PFSK-1 (cell line): ENCODE data around the gene HOOK2.
A peak's percentile ranks its signal among the peaks of the same experiment; 100 is the strongest.

Experiments used
- FOXP2 ChIP-seq: optimal IDR thresholded peaks from 2 replicates; pipeline ENCODE3; 2011; ENCODE audit warnings: borderline replicate concordance, control low read depth, inconsistent platforms; ENCODE audit not compliant: insufficient read depth; ENCODE audit errors: extremely low read length, extremely low read depth
- POLR2AphosphoS5 ChIP-seq: IDR thresholded peaks from 2 replicates; pipeline ENCODE4 v1.6.1; 2012; ENCODE audit warnings: low read depth, mild to moderate bottlenecking, control low read depth, low read length, moderate library complexity
- REST ChIP-seq, 2 experiments: IDR thresholded peaks; 2 replicates each; pipeline versions ENCODE4 v1.6.1 to v1.8.0; 2011 to 2012; ENCODE audit warnings: low read depth in 2 of 2, low read length in 2 of 2, control low read depth in 1 of 2, inconsistent platforms in 1 of 2, mild to moderate bottlenecking in 1 of 2, moderate library complexity in 1 of 2; ENCODE audit not compliant: insufficient read depth in 1 of 2
- SIN3A ChIP-seq: IDR thresholded peaks from 2 replicates; pipeline ENCODE4 v1.6.1; 2012; ENCODE audit warnings: mild to moderate bottlenecking, low read length, moderate library complexity, borderline replicate concordance; ENCODE audit not compliant: insufficient read depth
- TAF1 ChIP-seq: IDR thresholded peaks from 2 replicates; pipeline ENCODE4 v1.6.1; 2012; ENCODE audit warnings: low read length, control low read depth, borderline replicate concordance; ENCODE audit not compliant: insufficient read depth

Gene HOOK2

GRCh38 chr19:12754465-12755196 is 20.7 kb downstream of the HOOK2 start:
- no peak for TF ChIP-seq REST (IDR thresholded peaks at IDR 0.05; ENCODE audit: insufficient read depth in 1 of 2, low read depth in 2 of 2, low read length in 2 of 2)

DNA sequence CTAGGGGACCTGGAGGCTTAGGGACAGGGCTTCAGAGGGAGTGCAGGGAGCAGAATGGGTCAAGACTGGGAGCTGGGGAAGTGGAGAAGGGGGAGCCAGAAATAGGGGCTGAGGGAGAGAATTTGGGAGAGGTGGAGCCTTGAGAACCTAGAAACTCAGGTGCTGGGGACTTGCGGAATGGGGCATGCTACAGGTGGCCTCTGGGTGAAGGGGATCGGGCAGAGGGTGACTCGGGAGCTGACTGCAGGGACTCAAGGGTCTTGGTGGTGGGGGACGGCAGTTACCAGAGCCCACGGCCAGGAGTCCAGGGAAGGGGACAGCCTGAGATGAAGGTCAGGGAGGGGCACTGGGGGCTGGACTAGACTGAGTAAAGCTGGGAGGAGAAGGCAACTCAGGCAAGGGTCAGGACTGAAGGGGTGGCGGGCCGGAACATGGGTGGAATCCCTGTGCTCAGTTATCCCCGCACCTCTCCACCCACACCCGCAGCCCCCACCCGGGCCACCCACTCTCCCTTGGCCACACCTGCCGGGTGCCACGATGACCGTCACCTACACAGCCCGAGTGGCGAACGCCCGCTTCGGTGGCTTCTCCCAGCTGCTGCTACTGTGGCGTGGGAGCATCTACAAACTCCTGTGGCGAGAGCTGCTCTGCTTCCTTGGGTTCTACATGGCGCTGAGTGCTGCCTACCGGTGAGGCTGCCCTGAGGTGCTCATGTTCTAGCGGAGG is 23.1 kb downstream of the HOOK2 start:
- no peak for TF ChIP-seq POLR2AphosphoS5

DNA sequence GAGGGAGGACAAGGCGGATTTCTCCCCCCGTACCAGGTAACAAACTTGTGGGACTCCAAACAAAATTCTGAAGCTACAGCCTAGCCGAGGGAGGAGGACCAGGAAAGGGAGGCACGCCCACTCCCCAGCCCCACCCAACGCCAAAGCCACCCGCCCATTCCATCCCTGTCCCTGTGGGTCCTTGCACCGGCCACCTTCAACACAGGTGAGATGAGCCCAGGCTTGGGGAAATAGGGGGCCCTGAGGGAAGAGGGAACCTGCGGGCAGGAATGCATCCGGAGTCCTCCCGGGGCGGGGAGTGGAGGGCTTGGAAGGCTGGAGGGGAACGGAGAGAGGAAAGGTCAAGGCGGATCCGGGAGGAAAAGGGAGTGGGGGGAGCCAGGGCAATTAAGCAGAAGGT is 23.7 kb downstream of the HOOK2 start, which contains the start of gene BEST2:
Gene BEST2 (plus strand): TSS at position 157 of the 400 bp plus-strand sequence. CDS start 802 bp downstream, outside the sequence.
- TF ChIP-seq REST (IDR thresholded peaks at IDR 0.05; ENCODE audit: insufficient read depth in 1 of 2, low read depth in 2 of 2, low read length in 2 of 2) (no peak), SIN3A (no peak), POLR2AphosphoS5 (no peak), TAF1 (no peak), FOXP2 (no peak)

DNA sequence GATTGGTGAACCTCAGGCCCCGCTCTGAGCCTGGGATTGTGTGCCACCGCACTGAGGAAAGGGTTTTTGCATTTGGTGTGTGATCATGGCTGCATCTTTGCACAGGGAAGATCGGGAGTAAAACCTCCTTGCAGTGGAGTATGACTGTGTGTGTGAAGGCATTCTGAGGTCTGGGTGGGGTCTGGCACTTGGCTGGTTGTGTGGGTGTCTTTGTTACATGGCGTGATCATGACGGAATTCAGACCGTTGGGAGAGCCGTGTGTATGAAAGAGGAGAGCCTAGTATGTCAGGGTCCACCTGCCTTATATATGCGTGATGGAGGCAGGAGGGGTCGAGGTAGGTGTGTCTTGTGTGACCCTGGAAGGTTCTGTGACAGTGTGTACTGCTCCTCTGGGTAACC is 24.5 kb downstream of the HOOK2 start:
- TF ChIP-seq POLR2AphosphoS5 (no peak), SIN3A (no peak), REST (IDR thresholded peaks at IDR 0.05; ENCODE audit: insufficient read depth in 1 of 2, low read depth in 2 of 2, low read length in 2 of 2) (no peak)

DNA sequence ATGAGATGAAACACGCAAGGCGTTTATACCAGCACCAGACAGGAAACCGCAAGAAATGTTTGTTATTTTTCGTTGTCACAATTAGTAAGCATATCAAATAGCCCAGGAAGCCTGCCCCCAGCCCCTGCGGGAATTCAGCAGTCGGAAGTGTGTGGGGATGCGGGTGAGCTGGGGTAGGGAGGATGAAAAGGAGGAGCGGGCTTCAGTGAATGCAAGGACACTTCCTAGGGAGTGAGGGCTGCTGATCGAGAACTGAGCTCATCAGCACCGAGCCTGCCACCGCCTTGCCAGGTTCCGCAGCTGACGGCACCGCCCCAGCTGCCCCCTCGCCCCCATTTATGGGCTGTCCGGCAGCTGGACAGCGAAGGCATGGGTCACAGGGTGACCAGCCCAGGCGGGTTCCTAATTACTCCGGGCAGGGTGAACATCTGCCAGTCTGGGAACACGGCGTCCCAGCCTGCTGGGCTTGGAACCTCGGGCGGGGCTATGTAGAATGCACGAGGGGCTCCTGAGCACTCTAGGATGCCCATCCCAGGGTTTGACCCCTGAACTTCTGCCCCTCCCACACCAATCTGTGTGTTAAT is 25.3 kb downstream of the HOOK2 start:
- TF ChIP-seq REST (IDR thresholded peaks at IDR 0.05; ENCODE audit: insufficient read depth in 1 of 2, low read depth in 2 of 2, low read length in 2 of 2): 0 out of 4 replicates have a peak, but pooled peaks of 1 of the 2 experiments have one; percentile 23
- no peak for TF ChIP-seq SIN3A
- TF ChIP-seq POLR2AphosphoS5: no peak
- no peak for TF ChIP-seq TAF1
- TF ChIP-seq FOXP2: peak; percentile 42
